ENCODE measurements around the gene RAC3. TPM values are rescaled to one million over a fixed set of nuclear protein-coding genes. Genes with fewer than 3 reads are reported as not detected.

Gene RAC3
- polyA plus RNA-seq, 2 of the 4 experiments (the other 2 are of a cell fraction), result 9.9 to 21.0 TPM

DNA sequence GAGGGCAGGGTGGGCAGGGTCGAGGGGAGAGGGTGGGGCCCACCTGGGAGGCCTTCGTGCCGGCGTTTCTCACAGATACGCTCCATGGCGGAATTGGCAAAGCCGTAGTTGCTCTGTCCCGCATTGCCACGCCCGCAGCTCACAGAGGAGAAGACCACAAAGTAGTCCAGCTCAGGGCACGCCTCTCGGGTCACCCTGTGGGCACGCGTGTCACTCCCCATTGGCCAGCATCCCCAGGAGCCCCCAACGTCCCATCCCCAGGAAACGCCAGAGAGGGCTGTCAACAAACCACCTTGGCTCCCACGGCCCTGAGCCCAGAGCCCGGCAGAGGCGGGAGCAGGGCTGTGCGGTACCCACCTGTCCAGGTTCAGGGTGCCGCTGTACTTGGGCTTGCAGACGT lies 50.5 kb downstream of the RAC3 start:
- H3K4me1 ChIP-seq, result no peaks in the 10 kb centered on the region
- DNase-seq (ENCODE audit: low read depth in 1 of 2, low spot score in 1 of 2) (no peak), FAIRE-seq (no peak), ATAC-seq (no peak)
- no peak overlapping the region for H3K27ac ChIP-seq
- TF ChIP-seq CBX2 (IDR thresholded peaks at IDR 0.05; ENCODE audit: borderline replicate concordance, low read depth) (no peak), MAFK (IDR thresholded peaks at IDR 0.05; ENCODE audit: partially characterized antibody) (no peak), SMC3 (IDR thresholded peaks at IDR 0.05) (no peak), FOSL2 (IDR thresholded peaks at IDR 0.05) (no peak), FOSL2 (CRISPR knock-in tag; IDR thresholded peaks at IDR 0.05) (no peak), NPAS2 (CRISPR knock-in tag; IDR thresholded peaks at IDR 0.05; ENCODE audit: borderline replicate concordance) (no peak), TP53 (CRISPR knock-in tag; IDR thresholded peaks at IDR 0.05) (no peak), MYC (IDR thresholded peaks at IDR 0.05; ENCODE audit: borderline replicate concordance, low read length) (no peak), RNF2 (IDR thresholded peaks at IDR 0.05; ENCODE audit: borderline replicate concordance, low read depth) (no peak), HOXB13 (CRISPR knock-in tag; IDR thresholded peaks at IDR 0.05; ENCODE audit: low read depth) (no peak), POLR2AphosphoS2 (conservative IDR thresholded peaks at IDR 0.05; ENCODE audit: low read length) (no peak), EHMT2 (IDR thresholded peaks at IDR 0.05; ENCODE audit: low read depth) (no peak)
- TF ChIP-seq, protein P1, sequence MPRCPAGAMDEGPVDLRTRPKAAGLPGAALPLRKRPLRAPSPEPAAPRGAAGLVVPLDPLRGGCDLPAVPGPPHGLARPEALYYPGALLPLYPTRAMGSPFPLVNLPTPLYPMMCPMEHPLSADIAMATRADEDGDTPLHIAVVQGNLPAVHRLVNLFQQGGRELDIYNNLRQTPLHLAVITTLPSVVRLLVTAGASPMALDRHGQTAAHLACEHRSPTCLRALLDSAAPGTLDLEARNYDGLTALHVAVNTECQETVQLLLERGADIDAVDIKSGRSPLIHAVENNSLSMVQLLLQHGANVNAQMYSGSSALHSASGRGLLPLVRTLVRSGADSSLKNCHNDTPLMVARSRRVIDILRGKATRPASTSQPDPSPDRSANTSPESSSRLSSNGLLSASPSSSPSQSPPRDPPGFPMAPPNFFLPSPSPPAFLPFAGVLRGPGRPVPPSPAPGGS (IDR thresholded peaks at IDR 0.05), result no peak
- TF ChIP-seq, protein P2, sequence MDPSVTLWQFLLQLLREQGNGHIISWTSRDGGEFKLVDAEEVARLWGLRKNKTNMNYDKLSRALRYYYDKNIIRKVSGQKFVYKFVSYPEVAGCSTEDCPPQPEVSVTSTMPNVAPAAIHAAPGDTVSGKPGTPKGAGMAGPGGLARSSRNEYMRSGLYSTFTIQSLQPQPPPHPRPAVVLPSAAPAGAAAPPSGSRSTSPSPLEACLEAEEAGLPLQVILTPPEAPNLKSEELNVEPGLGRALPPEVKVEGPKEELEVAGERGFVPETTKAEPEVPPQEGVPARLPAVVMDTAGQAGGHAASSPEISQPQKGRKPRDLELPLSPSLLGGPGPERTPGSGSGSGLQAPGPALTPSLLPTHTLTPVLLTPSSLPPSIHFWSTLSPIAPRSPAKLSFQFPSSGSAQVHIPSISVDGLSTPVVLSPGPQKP (IDR thresholded peaks at IDR 0.05; ENCODE audit: low read depth, low read length), result no peak
- TF ChIP-seq, protein P3, sequence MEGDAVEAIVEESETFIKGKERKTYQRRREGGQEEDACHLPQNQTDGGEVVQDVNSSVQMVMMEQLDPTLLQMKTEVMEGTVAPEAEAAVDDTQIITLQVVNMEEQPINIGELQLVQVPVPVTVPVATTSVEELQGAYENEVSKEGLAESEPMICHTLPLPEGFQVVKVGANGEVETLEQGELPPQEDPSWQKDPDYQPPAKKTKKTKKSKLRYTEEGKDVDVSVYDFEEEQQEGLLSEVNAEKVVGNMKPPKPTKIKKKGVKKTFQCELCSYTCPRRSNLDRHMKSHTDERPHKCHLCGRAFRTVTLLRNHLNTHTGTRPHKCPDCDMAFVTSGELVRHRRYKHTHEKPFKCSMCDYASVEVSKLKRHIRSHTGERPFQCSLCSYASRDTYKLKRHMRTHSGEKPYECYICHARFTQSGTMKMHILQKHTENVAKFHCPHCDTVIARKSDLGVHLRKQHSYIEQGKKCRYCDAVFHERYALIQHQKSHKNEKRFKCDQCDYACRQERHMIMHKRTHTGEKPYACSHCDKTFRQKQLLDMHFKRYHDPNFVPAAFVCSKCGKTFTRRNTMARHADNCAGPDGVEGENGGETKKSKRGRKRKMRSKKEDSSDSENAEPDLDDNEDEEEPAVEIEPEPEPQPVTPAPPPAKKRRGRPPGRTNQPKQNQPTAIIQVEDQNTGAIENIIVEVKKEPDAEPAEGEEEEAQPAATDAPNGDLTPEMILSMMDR (IDR thresholded peaks at IDR 0.05), result no peak
- TF ChIP-seq, protein P4, sequence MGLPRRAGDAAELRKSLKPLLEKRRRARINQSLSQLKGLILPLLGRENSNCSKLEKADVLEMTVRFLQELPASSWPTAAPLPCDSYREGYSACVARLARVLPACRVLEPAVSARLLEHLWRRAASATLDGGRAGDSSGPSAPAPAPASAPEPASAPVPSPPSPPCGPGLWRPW (IDR thresholded peaks at IDR 0.05), result no peak
- TF ChIP-seq, protein P5, sequence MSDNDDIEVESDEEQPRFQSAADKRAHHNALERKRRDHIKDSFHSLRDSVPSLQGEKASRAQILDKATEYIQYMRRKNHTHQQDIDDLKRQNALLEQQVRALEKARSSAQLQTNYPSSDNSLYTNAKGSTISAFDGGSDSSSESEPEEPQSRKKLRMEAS (IDR thresholded peaks at IDR 0.05), result no peak
- POLR2A ChIA-PET, result interaction anchor here (0.6 kb wide), 1 partner anchor 11 kb away, joined by 7 read pairs; no protein-coding TSS in a partner anchor
- no peaks in the 10 kb centered on the region for H3K9me3 ChIP-seq
- H3K4me3 ChIP-seq, result no peak overlapping the region
- CTCF ChIA-PET, result interaction anchor here (0.8 to 3.4 kb wide), 5 partner anchors 15 to 52 kb away, joined by 3 to 21 read pairs (median 3); partner anchors contain the start of gene RAC3
- H3K4me2 ChIP-seq, result no peak overlapping the region
- WGBS (ENCODE audit: missing lambda C conversion rate), result 92% methylated on average over 21 of the region's 22 CpGs

DNA sequence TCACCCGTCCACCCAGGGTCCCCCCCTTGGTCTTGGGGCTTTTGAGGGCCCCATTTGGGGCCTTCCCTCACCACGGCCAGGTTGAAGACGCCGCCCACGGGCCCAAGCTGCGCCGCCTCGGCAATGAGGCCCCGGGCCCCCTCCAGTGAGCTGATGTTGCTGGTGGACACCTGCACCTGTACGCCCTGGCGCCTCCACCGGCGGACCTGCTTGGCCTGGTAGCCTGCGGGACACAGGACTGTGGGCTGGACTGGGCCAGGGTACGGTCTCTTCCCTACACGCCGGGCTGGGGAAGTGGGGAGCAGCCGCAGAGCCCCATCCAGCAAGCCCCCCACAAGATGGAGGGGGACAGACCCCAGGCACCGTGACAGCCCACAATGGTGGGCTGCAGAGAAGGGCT lies 51.0 kb downstream of the RAC3 start:
- ATAC-seq, result no peak
- no peaks in the 10 kb centered on the region for H3K4me1 ChIP-seq
- H3K27ac ChIP-seq, result no peak overlapping the region
- no peaks in the 10 kb centered on the region for H3K9me3 ChIP-seq
- WGBS (ENCODE audit: missing lambda C conversion rate), result 92% methylated on average over 7 of the region's 19 CpGs
- no peak overlapping the region for H3K4me3 ChIP-seq
- TF ChIP-seq, protein P5 (IDR thresholded peaks at IDR 0.05), result no peak
- TF ChIP-seq TP53 (CRISPR knock-in tag; IDR thresholded peaks at IDR 0.05) (no peak), TFCP2L1 (CRISPR knock-in tag; IDR thresholded peaks at IDR 0.05) (no peak), NFE2L2 (conservative IDR thresholded peaks at IDR 0.05; ENCODE audit: low read length) (no peak), HEYL (CRISPR knock-in tag; IDR thresholded peaks at IDR 0.05) (no peak)
- DNase-seq (ENCODE audit: low read depth in 1 of 2, low spot score in 1 of 2), result no peak
- no peak overlapping the region for H3K4me2 ChIP-seq
- ChIA-PET POLR2A (no interaction called here), CTCF (interaction anchor here (0.6 to 3.4 kb wide), 4 partner anchors 16 to 121 kb away, joined by 3 to 21 read pairs (median 3); partner anchors contain the start of genes NOTUM and RAC3)
- FAIRE-seq, result no peak

Measured in A549 (cell line).